ENCODE data around the gene PCAT7.

DNA sequence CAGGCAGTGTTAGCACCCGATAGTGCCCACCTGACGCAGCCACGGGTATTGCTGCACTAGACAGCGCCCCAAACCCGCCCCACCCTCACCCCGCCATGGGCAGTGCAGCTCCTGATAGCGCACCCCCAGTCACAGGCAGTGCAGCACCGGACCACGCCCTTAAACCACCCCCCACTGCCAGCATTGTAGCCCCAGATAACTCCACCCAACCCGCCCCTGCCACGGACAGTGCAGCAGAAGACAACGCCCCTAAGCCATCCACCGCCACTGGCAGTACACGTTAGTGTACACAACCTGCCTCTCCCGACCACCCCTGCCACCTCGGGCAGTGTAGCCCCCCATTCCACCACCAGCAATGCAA, 825 bp upstream of the PCAT7 start:
- TF ChIP-seq, protein P1, sequence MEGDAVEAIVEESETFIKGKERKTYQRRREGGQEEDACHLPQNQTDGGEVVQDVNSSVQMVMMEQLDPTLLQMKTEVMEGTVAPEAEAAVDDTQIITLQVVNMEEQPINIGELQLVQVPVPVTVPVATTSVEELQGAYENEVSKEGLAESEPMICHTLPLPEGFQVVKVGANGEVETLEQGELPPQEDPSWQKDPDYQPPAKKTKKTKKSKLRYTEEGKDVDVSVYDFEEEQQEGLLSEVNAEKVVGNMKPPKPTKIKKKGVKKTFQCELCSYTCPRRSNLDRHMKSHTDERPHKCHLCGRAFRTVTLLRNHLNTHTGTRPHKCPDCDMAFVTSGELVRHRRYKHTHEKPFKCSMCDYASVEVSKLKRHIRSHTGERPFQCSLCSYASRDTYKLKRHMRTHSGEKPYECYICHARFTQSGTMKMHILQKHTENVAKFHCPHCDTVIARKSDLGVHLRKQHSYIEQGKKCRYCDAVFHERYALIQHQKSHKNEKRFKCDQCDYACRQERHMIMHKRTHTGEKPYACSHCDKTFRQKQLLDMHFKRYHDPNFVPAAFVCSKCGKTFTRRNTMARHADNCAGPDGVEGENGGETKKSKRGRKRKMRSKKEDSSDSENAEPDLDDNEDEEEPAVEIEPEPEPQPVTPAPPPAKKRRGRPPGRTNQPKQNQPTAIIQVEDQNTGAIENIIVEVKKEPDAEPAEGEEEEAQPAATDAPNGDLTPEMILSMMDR (IDR thresholded peaks at IDR 0.05; ENCODE audit: borderline replicate concordance, extremely low read depth, low read length, poor library complexity, severe bottlenecking): no peak
- no peak for TF ChIP-seq EZH2 (IDR thresholded peaks at IDR 0.05; ENCODE audit: borderline replicate concordance, low read depth, low read length, severe bottlenecking)

Measured in DND-41 (cell line).